OCI-LY3 (cell line): Measurements from ENCODE around the gene ASCC1.

Experiments used
- H2AFZ ChIP-seq: fragments of 200-600, 300-600 bp; shearing (Covaris generic); 2 replicates; pipeline ENCODE4 v1.6.0; 2014; ENCODE audit warnings: antibody characterized with exemption, low read depth, low read length
- H3K27ac ChIP-seq: fragments of 200-600, 300-600 bp; sonication (generic); 2 replicates; pipeline ENCODE4 v1.5.1; 2014; ENCODE audit warnings: mild to moderate bottlenecking, low read length, moderate library complexity, mixed read lengths
- H3K27me3 ChIP-seq: fragments of 200-600, 300-600 bp; sonication (generic); 2 replicates; pipeline ENCODE4 v1.6.1; 2014; ENCODE audit warnings: low read depth, low read length, mixed read lengths
- H3K36me3 ChIP-seq: fragments of 200-600, 300-600 bp; sonication (generic); replicated peaks from 2 replicates; pipeline ENCODE3; 2014; ENCODE audit warnings: low read depth, low read length, mixed read lengths
- H3K4me1 ChIP-seq: fragments of 300-600, 200-600 bp; sonication (generic); 2 replicates; pipeline ENCODE4 v1.6.1; 2014; ENCODE audit warnings: low read length, mixed read lengths
- H3K4me2 ChIP-seq: fragments of 200-600, 300-600 bp; sonication (generic); 2 replicates; pipeline ENCODE4 v1.6.1; 2014; ENCODE audit warnings: low read length, mixed read lengths
- H3K4me3 ChIP-seq: fragments of 300-600, 200-600 bp; sonication (generic); 2 replicates; pipeline ENCODE4 v1.5.1; 2014; ENCODE audit warnings: antibody characterized with exemption, mild to moderate bottlenecking, low read length, moderate library complexity
- H3K79me2 ChIP-seq: fragments of 300-600, 200-600 bp; shearing (Covaris generic); 2 replicates; pipeline ENCODE4 v1.6.1; 2014; ENCODE audit warnings: mild to moderate bottlenecking, low read length, mixed read lengths
- H3K9ac ChIP-seq: fragments of 300-600, 200-600 bp; shearing (Covaris generic); 2 replicates; pipeline ENCODE4 v1.6.0; 2014; ENCODE audit warnings: mild to moderate bottlenecking, low read length, moderate library complexity
- H3K9me3 ChIP-seq: fragments of 200-600, 300-600 bp; shearing (Covaris generic); 2 replicates; pipeline ENCODE4 v1.6.1; 2014; ENCODE audit warnings: low read length, mixed read lengths; ENCODE audit not compliant: insufficient read depth
- H4K20me1 ChIP-seq: fragments of 200-600, 300-600 bp; sonication (generic); 2 replicates; pipeline ENCODE4 v1.6.1; 2016; ENCODE audit warnings: low read length, mixed read lengths; ENCODE audit not compliant: insufficient read depth
- CTCF ChIP-seq: fragments of 200-600, 300-600 bp; sonication (generic); IDR thresholded peaks from 2 replicates; pipeline ENCODE4 v1.5.1; 2014; ENCODE audit warnings: antibody characterized with exemption, low read length, low read depth
- EZH2phosphoT487 ChIP-seq: fragments of 200-600 bp; shearing (Covaris generic); IDR thresholded peaks from 2 replicates; pipeline ENCODE4 v1.6.1; 2018; ENCODE audit warnings: antibody characterized with exemption, mixed run types, low read depth

Gene ASCC1

GRCh38 chr10:72083790-72084459, 132.2 kb downstream of the ASCC1 start:
- H3K27ac ChIP-seq: no peak overlapping the region
- H3K4me1 ChIP-seq: peaks cover 23% of the 10 kb centered on the region
- H2AFZ ChIP-seq: no peak overlapping the region
- peaks cover 11% of the 10 kb centered on the region for H3K27me3 ChIP-seq
- no peaks in the 10 kb centered on the region for H3K79me2 ChIP-seq
- H3K4me3 ChIP-seq: no peak overlapping the region
- no peaks in the 10 kb centered on the region for H3K9me3 ChIP-seq
- H3K36me3 ChIP-seq: no peaks in the 10 kb centered on the region
- no peak for TF ChIP-seq EZH2phosphoT487
- TF ChIP-seq CTCF: no peak
- H3K9ac ChIP-seq: no peak overlapping the region
- no peak overlapping the region for H3K4me2 ChIP-seq
- no peaks in the 10 kb centered on the region for H4K20me1 ChIP-seq

- Histone ChIP-seq H3K9me3 (no peaks in the 10 kb centered on the region), H3K9ac (no peak overlapping the region), H3K4me1 (peaks cover 16% of the 10 kb centered on the region), H3K36me3 (no peaks in the 10 kb centered on the region), H3K27me3 (peaks cover 3% of the 10 kb centered on the region), H4K20me1 (no peaks in the 10 kb centered on the region), H3K27ac (no peak overlapping the region), H3K4me2 (no peak overlapping the region), H3K4me3 (no peak overlapping the region), H2AFZ (no peak overlapping the region), H3K79me2 (no peaks in the 10 kb centered on the region)
- TF ChIP-seq EZH2phosphoT487 (no peak), CTCF (no peak)
These were observed 133.0 kb downstream of the ASCC1 start for GRCh38 chr10:72082856-72083789.

- no peak overlapping the region for H3K4me3 ChIP-seq
- H3K9me3 ChIP-seq: no peaks in the 10 kb centered on the region
- H3K9ac ChIP-seq: no peak overlapping the region
- no peaks in the 10 kb centered on the region for H3K79me2 ChIP-seq
- no peaks in the 10 kb centered on the region for H4K20me1 ChIP-seq
- no peak overlapping the region for H3K27ac ChIP-seq
- no peak overlapping the region for H3K4me2 ChIP-seq
- H3K27me3 ChIP-seq: no peaks in the 10 kb centered on the region
- H2AFZ ChIP-seq: no peak overlapping the region
- H3K4me1 ChIP-seq: peaks cover 16% of the 10 kb centered on the region
- no peak for TF ChIP-seq CTCF
- TF ChIP-seq EZH2phosphoT487: no peak
- no peaks in the 10 kb centered on the region for H3K36me3 ChIP-seq
These were observed 134.1 kb downstream of the ASCC1 start for GRCh38 chr10:72081772-72082590.

GRCh38 chr10:72081210-72081609, 134.9 kb downstream of the ASCC1 start:
- H3K27me3 ChIP-seq: no peaks in the 10 kb centered on the region

More at GRCh38 chr10:72081210-72081609, 134.9 kb downstream of the ASCC1 start:
- H3K27ac ChIP-seq: no peak overlapping the region
- peaks cover 10% of the 10 kb centered on the region; the same call in 1 of the 2 replicates for H3K4me1 ChIP-seq
- no peaks in the 10 kb centered on the region for H3K9me3 ChIP-seq
- no peaks in the 10 kb centered on the region for H4K20me1 ChIP-seq
- no peaks in the 10 kb centered on the region for H3K36me3 ChIP-seq
- H3K9ac ChIP-seq: no peak overlapping the region
- no peak for TF ChIP-seq EZH2phosphoT487
- no peak for TF ChIP-seq CTCF
- no peak overlapping the region for H3K4me2 ChIP-seq
- no peak overlapping the region for H2AFZ ChIP-seq
- no peaks in the 10 kb centered on the region for H3K79me2 ChIP-seq
- H3K4me3 ChIP-seq: no peak overlapping the region
